HEK293 (cell line): Measurements from ENCODE around the gene IRX6.

Experiments
- BCL11B ChIP-seq: fragments of 450-650 bp; formaldehyde crosslinking; IDR thresholded peaks from 2 replicates; pipeline ENCODE4 v1.5.1; 2016; ENCODE audit warnings: low read depth, missing biosample characterization, missing genetic modification characterization
- MZF1 ChIP-seq: fragments of 450-650 bp; formaldehyde crosslinking; IDR thresholded peaks from 2 replicates; pipeline ENCODE4 v1.5.1; 2017; ENCODE audit warnings: missing biosample characterization, missing genetic modification characterization, borderline replicate concordance
- PRDM1 ChIP-seq: fragments of 450-650 bp; formaldehyde crosslinking; IDR thresholded peaks from 2 replicates; pipeline ENCODE4; 2016; ENCODE audit warnings: missing biosample characterization, missing genetic modification characterization
- SCRT2 ChIP-seq: fragments of 450-650 bp; formaldehyde crosslinking; IDR thresholded peaks from 2 replicates; pipeline ENCODE4 v1.5.1; 2016; ENCODE audit warnings: missing biosample characterization, missing genetic modification characterization
- ZBTB7A ChIP-seq: fragments of 450-650 bp; formaldehyde crosslinking; IDR thresholded peaks from 2 replicates; pipeline ENCODE4 v1.5.1; 2016; ENCODE audit warnings: low read depth, missing biosample characterization, missing genetic modification characterization
- ZFP37 ChIP-seq: fragments of 450-650 bp; formaldehyde crosslinking; IDR thresholded peaks from 2 replicates; pipeline ENCODE4 v1.5.1; 2016; ENCODE audit warnings: missing biosample characterization, missing genetic modification characterization
- ZNF146 ChIP-seq: fragments of 450-650 bp; formaldehyde crosslinking; IDR thresholded peaks from 2 replicates; pipeline ENCODE4 v1.5.1; 2016; ENCODE audit warnings: missing biosample characterization, missing genetic modification characterization
- ZNF174 ChIP-seq: fragments of 450-650 bp; formaldehyde crosslinking; IDR thresholded peaks from 2 replicates; pipeline ENCODE4 v1.5.0; 2017; ENCODE audit warnings: missing biosample characterization, mild to moderate bottlenecking, missing genetic modification characterization
- ZNF311 ChIP-seq: fragments of 450-650 bp; formaldehyde crosslinking; IDR thresholded peaks from 2 replicates; pipeline ENCODE4 v1.5.1; 2017; ENCODE audit warnings: missing biosample characterization, missing genetic modification characterization, borderline replicate concordance
- ZNF341 ChIP-seq: fragments of 450-650 bp; formaldehyde crosslinking; IDR thresholded peaks from 2 replicates; pipeline ENCODE4; 2016; ENCODE audit warnings: low read depth, missing biosample characterization, missing genetic modification characterization
- ZNF473 ChIP-seq: fragments of 450-650 bp; formaldehyde crosslinking; IDR thresholded peaks from 2 replicates; pipeline ENCODE4 v1.5.1; 2017; ENCODE audit warnings: missing biosample characterization, missing genetic modification characterization
- ZNF501 ChIP-seq: fragments of 450-650 bp; formaldehyde crosslinking; IDR thresholded peaks from 2 replicates; pipeline ENCODE4 v1.5.1; 2016; ENCODE audit warnings: missing biosample characterization, missing genetic modification characterization
- ZNF530 ChIP-seq: fragments of 450-650 bp; formaldehyde crosslinking; IDR thresholded peaks from 2 replicates; pipeline ENCODE4 v1.5.1; 2016; ENCODE audit warnings: low read depth, missing biosample characterization, missing genetic modification characterization
- ZNF549 ChIP-seq: fragments of 450-650 bp; IDR thresholded peaks from 2 replicates; pipeline ENCODE4 v1.5.1; 2018; ENCODE audit warnings: missing biosample characterization, missing genetic modification characterization, mild to moderate bottlenecking, inconsistent platforms, moderate library complexity
- ZNF610 ChIP-seq: fragments of 450-650 bp; formaldehyde crosslinking; IDR thresholded peaks from 2 replicates; pipeline ENCODE4 v1.5.1; 2016; ENCODE audit warnings: missing biosample characterization, missing genetic modification characterization, borderline replicate concordance
- ZNF654 ChIP-seq: fragments of 450-650 bp; formaldehyde crosslinking; IDR thresholded peaks from 2 replicates; pipeline ENCODE4 v1.5.1; 2016; ENCODE audit warnings: low read depth, missing biosample characterization, missing genetic modification characterization
- ZNF76 ChIP-seq: fragments of 450-650 bp; formaldehyde crosslinking; IDR thresholded peaks from 2 replicates; pipeline ENCODE4; 2016; ENCODE audit warnings: low read depth, missing biosample characterization, missing genetic modification characterization, borderline replicate concordance
- ZNF785 ChIP-seq: fragments of 450-650 bp; formaldehyde crosslinking; IDR thresholded peaks from 2 replicates; pipeline ENCODE4 v1.5.1; 2016; ENCODE audit warnings: missing biosample characterization, missing genetic modification characterization
- ZNF792 ChIP-seq: fragments of 450-650 bp; formaldehyde crosslinking; IDR thresholded peaks from 2 replicates; pipeline ENCODE4 v1.5.1; 2016; ENCODE audit warnings: missing biosample characterization, missing genetic modification characterization
- ZSCAN30 ChIP-seq: fragments of 450-650 bp; IDR thresholded peaks from 2 replicates; pipeline ENCODE4 v1.5.1; 2018; ENCODE audit warnings: missing biosample characterization, mild to moderate bottlenecking, missing genetic modification characterization, moderate library complexity
- ZXDB ChIP-seq: fragments of 450-650 bp; formaldehyde crosslinking; IDR thresholded peaks from 2 replicates; pipeline ENCODE4 v1.5.1; 2016; ENCODE audit warnings: missing biosample characterization, missing genetic modification characterization
- TF ChIP-seq, protein P1 (sequence below): fragments of 450-650 bp; formaldehyde crosslinking; IDR thresholded peaks from 2 replicates; pipeline ENCODE4 v1.5.1; 2016; ENCODE audit warnings: missing biosample characterization, missing genetic modification characterization
- TF ChIP-seq, protein P2 (sequence below): fragments of 450-650 bp; formaldehyde crosslinking; IDR thresholded peaks from 2 replicates; pipeline ENCODE4 v1.5.1; 2016; ENCODE audit warnings: missing biosample characterization, missing genetic modification characterization
- TF ChIP-seq, protein P3 (sequence below): fragments of 450-650 bp; IDR thresholded peaks from 2 replicates; pipeline ENCODE4 v1.5.1; 2018; ENCODE audit warnings: missing biosample characterization, missing genetic modification characterization
- TF ChIP-seq, protein P4 (sequence below): fragments of 450-650 bp; formaldehyde crosslinking; conservative IDR thresholded peaks from 2 replicates; pipeline ENCODE4 v1.5.1; 2016; ENCODE audit warnings: low read depth, missing biosample characterization, missing genetic modification characterization
- TF ChIP-seq, protein P5 (sequence below): fragments of 450-650 bp; formaldehyde crosslinking; IDR thresholded peaks from 2 replicates; pipeline ENCODE4 v1.5.1; 2017; ENCODE audit warnings: missing biosample characterization, missing genetic modification characterization
- TF ChIP-seq, protein P6 (sequence below): fragments of 450-650 bp; formaldehyde crosslinking; IDR thresholded peaks from 2 replicates; pipeline ENCODE4 v1.5.1; 2016; ENCODE audit warnings: missing biosample characterization, missing genetic modification characterization

IRX6 gene

DNA sequence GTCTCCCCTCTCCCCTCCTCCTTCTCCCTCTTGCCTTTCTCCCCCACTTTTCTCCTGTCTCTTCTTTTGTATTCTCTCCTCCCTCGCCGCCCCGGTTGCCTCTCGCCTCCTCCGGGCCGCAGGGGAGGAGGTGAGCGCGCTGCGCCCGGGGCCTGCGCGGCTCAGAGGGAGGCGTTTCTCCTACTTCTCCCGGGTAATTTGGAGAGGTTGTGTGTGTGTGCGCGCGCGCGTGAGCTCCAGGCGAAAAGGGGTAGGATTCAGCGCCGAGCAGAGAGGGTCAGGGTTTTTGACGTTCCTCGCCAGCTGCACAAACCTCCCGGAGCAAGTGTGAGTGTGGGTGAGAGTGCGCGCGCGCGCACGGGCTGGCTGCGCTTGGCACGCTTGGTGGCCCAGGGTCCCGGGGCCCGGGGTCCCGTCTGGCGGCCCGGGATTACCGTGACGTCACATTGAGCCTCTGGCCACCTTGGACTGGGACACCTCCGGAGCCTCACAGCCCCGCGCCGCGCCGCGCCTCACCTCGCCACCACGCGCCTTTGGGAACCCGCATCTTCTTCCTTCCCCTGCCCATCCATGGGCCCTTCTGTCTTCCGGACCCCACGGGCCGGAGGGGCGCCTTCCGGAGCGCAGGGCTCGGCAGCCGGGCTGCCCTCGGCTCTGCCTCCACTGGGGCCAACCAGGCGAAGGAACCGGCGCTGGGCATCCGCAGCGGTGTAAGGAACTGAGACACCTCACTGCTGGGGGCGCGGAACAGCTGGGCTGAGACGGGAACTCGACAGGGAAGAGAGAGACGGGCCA, 479 bp downstream of the IRX6 start (continued):
- TF ChIP-seq ZNF76 (tag by site-specific recombination) = peak; percentile 16; the same call in 1 of the 2 replicates
- no peak for TF ChIP-seq ZNF792 (tag by site-specific recombination)
- TF ChIP-seq PRDM1 (tag by site-specific recombination) = peak; percentile 79
- TF ChIP-seq ZSCAN30 (tag by site-specific recombination) = no peak
- no peak for TF ChIP-seq ZFP37 (tag by site-specific recombination)
- TF ChIP-seq, protein P1, sequence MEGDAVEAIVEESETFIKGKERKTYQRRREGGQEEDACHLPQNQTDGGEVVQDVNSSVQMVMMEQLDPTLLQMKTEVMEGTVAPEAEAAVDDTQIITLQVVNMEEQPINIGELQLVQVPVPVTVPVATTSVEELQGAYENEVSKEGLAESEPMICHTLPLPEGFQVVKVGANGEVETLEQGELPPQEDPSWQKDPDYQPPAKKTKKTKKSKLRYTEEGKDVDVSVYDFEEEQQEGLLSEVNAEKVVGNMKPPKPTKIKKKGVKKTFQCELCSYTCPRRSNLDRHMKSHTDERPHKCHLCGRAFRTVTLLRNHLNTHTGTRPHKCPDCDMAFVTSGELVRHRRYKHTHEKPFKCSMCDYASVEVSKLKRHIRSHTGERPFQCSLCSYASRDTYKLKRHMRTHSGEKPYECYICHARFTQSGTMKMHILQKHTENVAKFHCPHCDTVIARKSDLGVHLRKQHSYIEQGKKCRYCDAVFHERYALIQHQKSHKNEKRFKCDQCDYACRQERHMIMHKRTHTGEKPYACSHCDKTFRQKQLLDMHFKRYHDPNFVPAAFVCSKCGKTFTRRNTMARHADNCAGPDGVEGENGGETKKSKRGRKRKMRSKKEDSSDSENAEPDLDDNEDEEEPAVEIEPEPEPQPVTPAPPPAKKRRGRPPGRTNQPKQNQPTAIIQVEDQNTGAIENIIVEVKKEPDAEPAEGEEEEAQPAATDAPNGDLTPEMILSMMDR = 0 out of 2 replicates have a peak, but pooled peaks have one; percentile 32
- TF ChIP-seq, protein P2, sequence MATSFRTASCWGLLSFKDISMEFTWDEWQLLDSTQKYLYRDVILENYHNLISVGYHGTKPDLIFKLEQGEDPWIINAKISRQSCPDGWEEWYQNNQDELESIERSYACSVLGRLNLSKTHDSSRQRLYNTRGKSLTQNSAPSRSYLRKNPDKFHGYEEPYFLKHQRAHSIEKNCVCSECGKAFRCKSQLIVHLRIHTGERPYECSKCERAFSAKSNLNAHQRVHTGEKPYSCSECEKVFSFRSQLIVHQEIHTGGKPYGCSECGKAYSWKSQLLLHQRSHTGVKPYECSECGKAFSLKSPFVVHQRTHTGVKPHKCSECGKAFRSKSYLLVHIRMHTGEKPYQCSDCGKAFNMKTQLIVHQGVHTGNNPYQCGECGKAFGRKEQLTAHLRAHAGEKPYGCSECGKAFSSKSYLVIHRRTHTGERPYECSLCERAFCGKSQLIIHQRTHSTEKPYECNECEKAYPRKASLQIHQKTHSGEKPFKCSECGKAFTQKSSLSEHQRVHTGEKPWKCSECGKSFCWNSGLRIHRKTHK (tag by site-specific recombination) = no peak
- no peak for TF ChIP-seq ZNF174 (tag by site-specific recombination)
- no peak for TF ChIP-seq ZNF146
- TF ChIP-seq ZNF530 (tag by site-specific recombination) = no peak
- no peak for TF ChIP-seq BCL11B
- TF ChIP-seq MZF1 (tag by site-specific recombination) = no peak
- no peak for TF ChIP-seq ZNF610 (tag by site-specific recombination)
- TF ChIP-seq ZXDB (tag by site-specific recombination) = 0 out of 2 replicates have a peak, but pooled peaks have one; percentile 31
- TF ChIP-seq, protein P3, sequence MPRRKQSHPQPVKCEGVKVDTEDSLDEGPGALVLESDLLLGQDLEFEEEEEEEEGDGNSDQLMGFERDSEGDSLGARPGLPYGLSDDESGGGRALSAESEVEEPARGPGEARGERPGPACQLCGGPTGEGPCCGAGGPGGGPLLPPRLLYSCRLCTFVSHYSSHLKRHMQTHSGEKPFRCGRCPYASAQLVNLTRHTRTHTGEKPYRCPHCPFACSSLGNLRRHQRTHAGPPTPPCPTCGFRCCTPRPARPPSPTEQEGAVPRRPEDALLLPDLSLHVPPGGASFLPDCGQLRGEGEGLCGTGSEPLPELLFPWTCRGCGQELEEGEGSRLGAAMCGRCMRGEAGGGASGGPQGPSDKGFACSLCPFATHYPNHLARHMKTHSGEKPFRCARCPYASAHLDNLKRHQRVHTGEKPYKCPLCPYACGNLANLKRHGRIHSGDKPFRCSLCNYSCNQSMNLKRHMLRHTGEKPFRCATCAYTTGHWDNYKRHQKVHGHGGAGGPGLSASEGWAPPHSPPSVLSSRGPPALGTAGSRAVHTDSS (tag by site-specific recombination) = no peak
- TF ChIP-seq ZNF654 (tag by site-specific recombination) = no peak
- TF ChIP-seq, protein P4, sequence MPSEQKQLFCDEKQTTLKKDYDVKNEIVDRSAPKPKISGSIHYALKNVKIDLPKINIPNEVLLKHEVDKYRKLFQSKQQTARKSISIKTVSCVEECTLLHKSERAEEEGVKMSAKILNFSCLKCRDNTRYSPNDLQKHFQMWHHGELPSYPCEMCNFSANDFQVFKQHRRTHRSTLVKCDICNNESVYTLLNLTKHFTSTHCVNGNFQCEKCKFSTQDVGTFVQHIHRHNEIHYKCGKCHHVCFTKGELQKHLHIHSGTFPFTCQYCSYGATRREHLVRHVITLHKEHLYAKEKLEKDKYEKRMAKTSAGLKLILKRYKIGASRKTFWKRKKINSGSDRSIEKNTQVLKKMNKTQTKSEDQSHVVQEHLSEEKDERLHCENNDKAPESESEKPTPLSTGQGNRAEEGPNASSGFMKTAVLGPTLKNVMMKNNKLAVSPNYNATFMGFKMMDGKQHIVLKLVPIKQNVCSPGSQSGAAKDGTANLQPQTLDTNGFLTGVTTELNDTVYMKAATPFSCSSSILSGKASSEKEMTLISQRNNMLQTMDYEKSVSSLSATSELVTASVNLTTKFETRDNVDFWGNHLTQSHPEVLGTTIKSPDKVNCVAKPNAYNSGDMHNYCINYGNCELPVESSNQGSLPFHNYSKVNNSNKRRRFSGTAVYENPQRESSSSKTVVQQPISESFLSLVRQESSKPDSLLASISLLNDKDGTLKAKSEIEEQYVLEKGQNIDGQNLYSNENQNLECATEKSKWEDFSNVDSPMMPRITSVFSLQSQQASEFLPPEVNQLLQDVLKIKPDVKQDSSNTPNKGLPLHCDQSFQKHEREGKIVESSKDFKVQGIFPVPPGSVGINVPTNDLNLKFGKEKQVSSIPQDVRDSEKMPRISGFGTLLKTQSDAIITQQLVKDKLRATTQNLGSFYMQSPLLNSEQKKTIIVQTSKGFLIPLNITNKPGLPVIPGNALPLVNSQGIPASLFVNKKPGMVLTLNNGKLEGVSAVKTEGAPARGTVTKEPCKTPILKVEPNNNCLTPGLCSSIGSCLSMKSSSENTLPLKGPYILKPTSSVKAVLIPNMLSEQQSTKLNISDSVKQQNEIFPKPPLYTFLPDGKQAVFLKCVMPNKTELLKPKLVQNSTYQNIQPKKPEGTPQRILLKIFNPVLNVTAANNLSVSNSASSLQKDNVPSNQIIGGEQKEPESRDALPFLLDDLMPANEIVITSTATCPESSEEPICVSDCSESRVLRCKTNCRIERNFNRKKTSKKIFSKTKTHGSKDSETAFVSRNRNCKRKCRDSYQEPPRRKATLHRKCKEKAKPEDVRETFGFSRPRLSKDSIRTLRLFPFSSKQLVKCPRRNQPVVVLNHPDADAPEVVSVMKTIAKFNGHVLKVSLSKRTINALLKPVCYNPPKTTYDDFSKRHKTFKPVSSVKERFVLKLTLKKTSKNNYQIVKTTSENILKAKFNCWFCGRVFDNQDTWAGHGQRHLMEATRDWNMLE = no peak
- no peak for TF ChIP-seq ZNF311
- TF ChIP-seq ZNF785 (tag by site-specific recombination) = no peak
- TF ChIP-seq ZNF501 (tag by site-specific recombination) = 0 out of 2 replicates have a peak, but pooled peaks have one; percentile 8
- TF ChIP-seq, protein P5, sequence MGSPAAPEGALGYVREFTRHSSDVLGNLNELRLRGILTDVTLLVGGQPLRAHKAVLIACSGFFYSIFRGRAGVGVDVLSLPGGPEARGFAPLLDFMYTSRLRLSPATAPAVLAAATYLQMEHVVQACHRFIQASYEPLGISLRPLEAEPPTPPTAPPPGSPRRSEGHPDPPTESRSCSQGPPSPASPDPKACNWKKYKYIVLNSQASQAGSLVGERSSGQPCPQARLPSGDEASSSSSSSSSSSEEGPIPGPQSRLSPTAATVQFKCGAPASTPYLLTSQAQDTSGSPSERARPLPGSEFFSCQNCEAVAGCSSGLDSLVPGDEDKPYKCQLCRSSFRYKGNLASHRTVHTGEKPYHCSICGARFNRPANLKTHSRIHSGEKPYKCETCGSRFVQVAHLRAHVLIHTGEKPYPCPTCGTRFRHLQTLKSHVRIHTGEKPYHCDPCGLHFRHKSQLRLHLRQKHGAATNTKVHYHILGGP (tag by site-specific recombination) = no peak
- TF ChIP-seq SCRT2 = no peak
- TF ChIP-seq ZNF473 (tag by site-specific recombination) = no peak
- peak; percentile 71 for TF ChIP-seq ZNF341 (tag by site-specific recombination)
- TF ChIP-seq ZBTB7A = no peak
- TF ChIP-seq, protein P6, sequence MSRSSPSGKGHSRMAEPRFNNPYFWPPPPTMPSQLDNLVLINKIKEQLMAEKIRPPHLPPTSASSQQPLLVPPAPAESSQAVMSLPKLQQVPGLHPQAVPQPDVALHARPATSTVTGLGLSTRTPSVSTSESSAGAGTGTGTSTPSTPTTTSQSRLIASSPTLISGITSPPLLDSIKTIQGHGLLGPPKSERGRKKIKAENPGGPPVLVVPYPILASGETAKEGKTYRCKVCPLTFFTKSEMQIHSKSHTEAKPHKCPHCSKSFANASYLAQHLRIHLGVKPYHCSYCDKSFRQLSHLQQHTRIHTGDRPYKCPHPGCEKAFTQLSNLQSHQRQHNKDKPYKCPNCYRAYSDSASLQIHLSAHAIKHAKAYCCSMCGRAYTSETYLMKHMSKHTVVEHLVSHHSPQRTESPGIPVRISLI = no peak
- TF ChIP-seq ZNF549 (tag by site-specific recombination) = no peak
